Astrocyte of the cerebellum (primary cell): Measurements from ENCODE around the gene ALOX15B.

Experiments used
- DNase-seq: peaks from one replicate; pipeline ENCODE4 v3.0.0-alpha.2; 2011; ENCODE audit warnings: low read depth
- H3K4me3 ChIP-seq: 2 replicates; pipeline ENCODE4 v1.5.1; 2011; ENCODE audit warnings: mild to moderate bottlenecking, low read depth, low read length, moderate library complexity
- CTCF ChIP-seq: IDR thresholded peaks from 2 replicates; pipeline ENCODE4 v1.5.1; 2012; ENCODE audit warnings: low read length, low read depth, moderate library complexity, mild to moderate bottlenecking; ENCODE audit errors: missing control alignments
- in situ Hi-C: cut with HindIII; loops from 2 replicates; pipeline ENCODE4 v1.10.0; 2017; ENCODE audit warnings: low sequenced_read_pairs

The ALOX15B gene

GRCh38 chr17:8013731-8014557 is 24.9 kb upstream of the ALOX15B start:
- in situ Hi-C loops, result no loop called here
- no peak overlapping the region for H3K4me3 ChIP-seq
- TF ChIP-seq CTCF, result no peak
- DNase-seq, result no peak

DNA sequence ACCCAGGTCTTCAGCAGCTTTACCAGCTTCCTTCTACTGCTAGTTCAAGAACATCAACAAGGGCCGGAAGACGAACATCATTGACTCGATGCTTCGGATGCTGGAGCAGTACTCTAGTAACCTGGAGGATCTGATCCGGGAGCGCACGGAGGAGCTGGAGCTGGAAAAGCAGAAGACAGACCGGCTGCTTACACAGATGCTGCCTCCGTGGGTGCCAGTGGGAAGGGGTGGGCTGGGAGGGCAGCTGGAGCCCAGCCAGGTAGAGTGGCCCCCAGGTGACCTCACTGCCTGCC is 24.4 kb upstream of the ALOX15B start:
- no peak for TF ChIP-seq CTCF
- no peak for DNase-seq
- in situ Hi-C loops, result no loop called here
- no peak overlapping the region for H3K4me3 ChIP-seq

DNA sequence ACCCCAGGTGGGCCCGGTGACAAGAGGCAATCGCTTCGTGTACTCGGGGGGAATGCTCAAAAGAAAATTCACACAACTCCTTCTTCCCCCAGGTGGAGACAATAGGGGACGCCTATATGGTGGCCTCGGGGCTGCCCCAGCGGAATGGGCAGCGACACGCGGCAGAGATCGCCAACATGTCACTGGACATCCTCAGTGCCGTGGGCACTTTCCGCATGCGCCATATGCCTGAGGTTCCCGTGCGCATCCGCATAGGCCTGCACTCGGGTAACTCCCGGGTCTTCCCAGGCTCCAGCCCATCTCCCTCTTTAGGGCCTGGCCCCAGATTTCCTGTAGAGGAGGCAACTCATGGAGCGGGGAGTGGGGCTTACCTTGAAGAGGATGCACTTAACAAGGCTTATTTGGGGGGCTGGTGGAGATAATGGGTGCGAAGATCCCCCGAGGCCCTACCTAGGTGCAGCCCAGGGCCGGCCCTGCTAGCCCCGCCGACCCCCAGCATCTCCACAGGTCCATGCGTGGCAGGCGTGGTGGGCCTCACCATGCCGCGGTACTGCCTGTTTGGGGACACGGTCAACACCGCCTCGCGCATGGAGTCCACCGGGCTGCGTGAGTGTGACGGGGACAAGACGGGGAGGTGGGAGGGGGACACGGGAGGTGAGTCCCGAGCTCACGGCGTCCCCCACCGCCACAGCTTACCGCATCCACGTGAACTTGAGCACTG is 23.5 kb upstream of the ALOX15B start:
- in situ Hi-C loops, result loop anchor here (5.0 kb wide), 1 partner anchor 42 kb away; no protein-coding TSS in a partner anchor
- TF ChIP-seq CTCF, result no peak
- peak overlapping the region; percentile 32 for H3K4me3 ChIP-seq
- DNase-seq, result no peak

GRCh38 chr17:8015957-8016631 is 22.8 kb upstream of the ALOX15B start:
- peak overlapping the region; percentile 32 for H3K4me3 ChIP-seq
- DNase-seq, result no peak
- TF ChIP-seq CTCF, result no peak
- in situ Hi-C loops, result loop anchor here (5.0 kb wide), 1 partner anchor 41 kb away; no protein-coding TSS in a partner anchor

DNA sequence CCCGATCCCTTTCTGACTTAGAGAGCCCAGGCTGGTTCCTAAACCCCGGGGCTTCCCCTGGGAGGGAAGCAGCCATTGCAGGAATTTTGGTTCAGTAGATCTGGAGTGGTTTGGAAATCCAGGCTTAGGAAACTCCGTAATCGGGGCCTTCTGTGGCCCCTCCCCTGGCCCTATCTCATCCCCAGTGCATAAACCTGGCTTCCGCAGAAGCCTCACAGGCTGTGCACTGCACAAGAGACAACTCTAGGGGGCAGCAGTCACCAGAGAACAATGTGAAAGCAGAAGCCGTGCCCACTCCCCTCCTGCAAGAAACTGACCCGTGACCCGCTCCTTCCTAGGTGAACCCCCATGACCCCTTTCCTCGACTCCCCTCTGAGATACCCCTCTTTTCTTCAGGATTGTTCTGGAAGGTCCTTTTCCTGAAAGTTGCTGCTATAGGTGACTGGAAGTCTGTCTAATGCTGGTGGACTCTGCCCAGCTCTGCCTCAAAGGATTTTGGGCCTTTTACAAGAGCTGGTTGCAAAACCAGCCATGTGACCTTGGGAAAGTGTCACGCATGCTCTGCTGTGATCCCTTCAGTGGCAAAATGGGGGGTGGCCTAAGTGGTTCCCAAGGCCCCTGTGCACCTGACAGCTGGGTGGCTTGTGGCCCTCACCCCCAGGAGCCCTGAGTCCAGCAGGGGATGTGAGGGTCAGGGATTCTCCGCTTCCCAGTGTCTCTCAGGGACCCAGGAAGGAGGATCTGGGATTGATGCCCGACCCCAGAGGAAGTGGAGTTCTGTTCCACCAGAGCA is 22.0 kb upstream of the ALOX15B start:
- DNase-seq, result no peak
- in situ Hi-C loops, result loop anchor here (5.0 kb wide), 1 partner anchor 40 kb away; no protein-coding TSS in a partner anchor
- peak overlapping the region; percentile 32 for H3K4me3 ChIP-seq
- TF ChIP-seq CTCF, result peak; percentile 46

GRCh38 chr17:8018436-8018835 is 20.4 kb upstream of the ALOX15B start:
- in situ Hi-C loops, result loop anchor here (5.0 kb wide), 1 partner anchor 39 kb away; no protein-coding TSS in a partner anchor
- no peak overlapping the region for H3K4me3 ChIP-seq
- no peak for DNase-seq
- TF ChIP-seq CTCF, result no peak
